Measurements from ENCODE around the gene GMDS.

Gene GMDS

GRCh38 chr6:1917626-1918371, 327.6 kb downstream of the GMDS start:
- DNase-seq: peak; percentile 3

- DNase-seq: no peak
Observed at GRCh38 chr6:1916334-1917070, 328.9 kb downstream of the GMDS start.

GRCh38 chr6:1915226-1915625, 330.2 kb downstream of the GMDS start:
- no peak for DNase-seq

GRCh38 chr6:1913577-1913976, 331.8 kb downstream of the GMDS start:
- no peak for DNase-seq

- no peak for DNase-seq
Observed at GRCh38 chr6:1912731-1913130, 332.7 kb downstream of the GMDS start.

GRCh38 chr6:1911474-1911873, 333.9 kb downstream of the GMDS start:
- DNase-seq: no peak

GRCh38 chr6:1910621-1911407, 334.6 kb downstream of the GMDS start:
- DNase-seq: no peak

- DNase-seq: no peak
Observed at GRCh38 chr6:1908784-1909183, 336.6 kb downstream of the GMDS start.

- DNase-seq: no peak
Observed at GRCh38 chr6:1906609-1907008, 338.8 kb downstream of the GMDS start.

- DNase-seq: no peak
Observed at GRCh38 chr6:1906014-1906413, 339.4 kb downstream of the GMDS start.

- no peak for DNase-seq
Observed at GRCh38 chr6:1904898-1905297, 340.5 kb downstream of the GMDS start.

- no peak for DNase-seq
Observed at GRCh38 chr6:1904466-1904799, 341.0 kb downstream of the GMDS start.

- DNase-seq: no peak
Observed at GRCh38 chr6:1903780-1904465, 341.5 kb downstream of the GMDS start.

GRCh38 chr6:1901556-1901955, 343.8 kb downstream of the GMDS start:
- no peak for DNase-seq

- DNase-seq: no peak
Observed at GRCh38 chr6:1896897-1897296, 348.5 kb downstream of the GMDS start.

GRCh38 chr6:1895721-1896120, 349.7 kb downstream of the GMDS start:
- DNase-seq: no peak

- DNase-seq: no peak
Observed at GRCh38 chr6:1894954-1895353, 350.5 kb downstream of the GMDS start.

- DNase-seq: no peak
Observed at GRCh38 chr6:1893470-1894130, 351.8 kb downstream of the GMDS start.

- no peak for DNase-seq
Observed at GRCh38 chr6:1892716-1893115, 352.7 kb downstream of the GMDS start.

GRCh38 chr6:1890987-1891386, 354.4 kb downstream of the GMDS start:
- DNase-seq: no peak

- no peak for DNase-seq
Observed at GRCh38 chr6:1890071-1890470, 355.3 kb downstream of the GMDS start.

GRCh38 chr6:1885576-1886011, 359.8 kb downstream of the GMDS start:
- no peak for DNase-seq

GRCh38 chr6:1884313-1884712, 361.1 kb downstream of the GMDS start:
- no peak for DNase-seq
